Mucosa of stomach (tissue), 1 donor: Measurements from ENCODE around the gene ADCY5.

Experiments
- H3K27me3 ChIP-seq: one replicate; pipeline ENCODE4 v1.7.0; 2013; ENCODE audit warnings: mild to moderate bottlenecking, low read length; ENCODE audit not compliant: control insufficient read depth, insufficient read depth
- H3K36me3 ChIP-seq: one replicate; pipeline ENCODE4 v1.7.0; 2013; ENCODE audit warnings: low read length; ENCODE audit not compliant: control insufficient read depth, insufficient read depth
- H3K4me1 ChIP-seq: one replicate; pipeline ENCODE4 v1.7.0; 2013; ENCODE audit warnings: mild to moderate bottlenecking, low read length; ENCODE audit not compliant: control insufficient read depth, insufficient read depth
- H3K4me3 ChIP-seq: one replicate; pipeline ENCODE4 v1.7.0; 2013; ENCODE audit warnings: low read length
- H3K9ac ChIP-seq: one replicate; pipeline ENCODE4 v1.7.0; 2013; ENCODE audit warnings: mild to moderate bottlenecking, low read length, moderate library complexity
- H3K9me3 ChIP-seq: one replicate; pipeline ENCODE4 v1.7.0; 2013; ENCODE audit warnings: mild to moderate bottlenecking, low read length, moderate library complexity; ENCODE audit not compliant: control insufficient read depth
- donor health status: Pancreatic carcinoma.

ADCY5 gene

DNA sequence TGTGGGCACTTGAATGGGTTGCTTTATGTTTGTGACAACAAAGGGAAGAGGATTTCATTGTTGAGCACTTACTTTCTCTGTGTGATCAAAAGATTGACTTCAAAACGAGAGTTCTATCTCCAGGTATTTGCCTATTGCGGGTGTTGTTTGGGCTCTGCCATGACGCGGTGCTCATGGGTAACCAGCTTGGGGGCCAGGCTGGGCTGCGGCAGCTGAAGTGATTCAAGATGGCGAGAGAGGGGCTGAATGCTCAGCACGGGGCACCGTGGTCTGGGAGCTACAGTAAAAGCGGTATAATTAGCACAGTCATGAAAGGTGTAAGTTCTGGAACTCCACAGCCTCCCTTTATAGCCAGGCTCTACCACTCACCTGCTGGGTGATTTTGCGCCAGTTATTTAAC is 31.0 kb upstream of the ADCY5 start:
- H3K36me3 ChIP-seq, result no peaks in the 10 kb centered on the region
- H3K27me3 ChIP-seq, result no peaks in the 10 kb centered on the region

DNA sequence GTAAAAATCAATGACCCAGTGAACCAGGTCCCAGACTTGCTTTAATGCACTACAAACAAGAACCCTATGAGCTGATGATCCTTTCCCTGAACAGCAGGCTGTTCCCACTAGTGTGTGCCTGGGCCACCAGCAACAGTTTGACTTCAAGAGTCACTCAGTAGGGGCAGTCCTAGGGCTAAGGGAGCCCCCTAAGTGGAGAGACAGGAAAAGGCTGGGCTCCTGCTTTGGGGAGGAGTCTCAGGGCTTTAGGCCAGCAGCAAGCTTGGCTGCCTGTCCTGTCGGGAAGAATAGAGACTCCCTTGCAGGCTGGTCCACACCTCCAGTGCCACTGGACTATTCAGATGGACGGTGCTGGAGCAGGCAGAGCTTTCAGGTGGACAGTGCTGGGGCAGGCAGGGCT is 29.4 kb upstream of the ADCY5 start:
- Histone ChIP-seq H3K27me3 (no peaks in the 10 kb centered on the region), H3K4me1 (no peaks in the 10 kb centered on the region), H3K36me3 (no peaks in the 10 kb centered on the region), H3K9me3 (no peaks in the 10 kb centered on the region), H3K9ac (no peak overlapping the region), H3K4me3 (no peak overlapping the region)

More for the DNA sequence above, 31.0 kb upstream of the ADCY5 start:
- Histone ChIP-seq H3K4me1 (no peaks in the 10 kb centered on the region), H3K9me3 (no peaks in the 10 kb centered on the region), H3K9ac (no peak overlapping the region), H3K4me3 (no peak overlapping the region)

DNA sequence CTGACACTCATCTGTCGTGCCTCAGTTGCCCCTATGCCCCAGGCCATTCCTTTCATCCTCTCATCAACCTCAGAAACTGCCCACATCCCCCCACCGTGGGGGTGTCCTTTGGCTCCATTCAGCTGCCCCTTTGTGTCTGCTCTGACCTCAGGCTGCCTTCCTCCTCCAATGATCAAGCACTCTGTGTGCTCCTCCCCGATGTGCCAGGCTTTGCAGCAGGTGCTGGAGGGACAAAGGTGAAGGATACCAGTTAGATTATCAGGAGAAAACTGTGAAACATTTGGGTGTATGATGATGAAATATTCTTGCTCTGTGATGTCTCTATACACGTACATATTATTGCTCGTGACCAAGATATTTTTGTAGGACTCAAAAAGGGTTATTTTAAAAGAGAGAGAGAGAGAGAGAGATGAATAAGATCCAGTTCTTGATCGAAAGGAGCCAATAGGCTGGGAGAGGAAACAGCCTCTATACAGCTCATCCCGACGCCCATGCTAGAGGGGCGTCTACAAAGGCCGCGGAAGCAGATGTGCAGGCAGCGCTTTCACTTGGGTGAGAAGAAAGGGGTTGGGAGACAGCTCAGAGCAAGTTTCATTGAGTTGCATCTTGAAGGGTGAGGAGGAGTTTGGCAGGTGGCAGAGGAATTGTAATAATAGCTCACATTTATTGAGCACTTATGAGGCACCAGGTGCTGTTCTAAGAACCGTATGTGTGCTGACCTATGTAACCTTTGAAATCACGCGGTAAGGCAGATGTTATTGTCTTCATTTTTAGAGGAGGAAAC is 28.3 kb upstream of the ADCY5 start:
- no peaks in the 10 kb centered on the region for H3K36me3 ChIP-seq
- H3K4me1 ChIP-seq, result no peaks in the 10 kb centered on the region
- H3K9ac ChIP-seq, result no peak overlapping the region
- no peak overlapping the region for H3K4me3 ChIP-seq
- H3K27me3 ChIP-seq, result no peaks in the 10 kb centered on the region
- no peaks in the 10 kb centered on the region for H3K9me3 ChIP-seq

DNA sequence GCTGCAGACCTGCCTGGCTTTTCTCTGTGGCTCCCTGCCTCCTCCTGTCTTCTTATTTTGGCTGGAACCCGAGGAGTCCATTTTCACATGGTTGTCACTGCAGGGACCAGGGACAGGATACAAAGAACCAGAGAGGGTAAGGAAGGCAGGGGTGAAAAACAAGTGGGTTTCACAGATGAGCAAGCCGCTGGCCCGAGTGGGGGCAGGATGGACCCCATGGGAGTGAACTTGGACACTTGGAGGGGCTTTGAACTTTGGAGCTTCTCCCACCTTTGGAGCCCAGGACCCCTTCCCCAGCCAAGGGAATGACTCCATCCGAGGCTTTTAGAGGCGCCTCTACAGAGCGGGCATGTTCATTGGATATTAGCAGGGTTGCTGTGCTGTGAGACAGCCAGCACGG is 26.9 kb upstream of the ADCY5 start:
- H3K4me3 ChIP-seq, result no peak overlapping the region
- H3K9me3 ChIP-seq, result no peaks in the 10 kb centered on the region
- no peak overlapping the region for H3K9ac ChIP-seq
- H3K36me3 ChIP-seq, result no peaks in the 10 kb centered on the region
- H3K4me1 ChIP-seq, result no peaks in the 10 kb centered on the region
- H3K27me3 ChIP-seq, result no peaks in the 10 kb centered on the region

DNA sequence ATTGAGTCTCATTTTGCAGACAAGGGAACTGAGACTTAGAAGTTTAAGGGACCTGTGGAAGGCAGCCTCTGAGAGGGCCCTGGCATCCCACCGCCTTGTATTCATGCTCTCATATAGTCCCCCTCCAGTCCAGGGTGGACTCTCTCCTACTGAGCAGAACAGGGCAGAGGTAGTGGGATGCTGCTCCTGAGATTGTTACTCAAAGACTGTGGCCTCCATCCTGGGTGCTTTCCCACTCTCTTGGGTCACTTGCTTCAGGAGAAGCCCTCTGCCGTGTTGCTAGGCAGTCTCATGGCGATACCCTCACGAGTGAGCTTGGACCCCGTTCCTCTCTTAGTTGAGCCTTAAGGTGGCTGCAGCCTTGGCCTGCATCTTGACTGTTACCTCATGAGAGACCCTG is 22.2 kb upstream of the ADCY5 start:
- Histone ChIP-seq H3K9me3 (no peaks in the 10 kb centered on the region), H3K4me1 (no peaks in the 10 kb centered on the region), H3K4me3 (no peak overlapping the region), H3K9ac (no peak overlapping the region), H3K36me3 (no peaks in the 10 kb centered on the region), H3K27me3 (no peaks in the 10 kb centered on the region)

DNA sequence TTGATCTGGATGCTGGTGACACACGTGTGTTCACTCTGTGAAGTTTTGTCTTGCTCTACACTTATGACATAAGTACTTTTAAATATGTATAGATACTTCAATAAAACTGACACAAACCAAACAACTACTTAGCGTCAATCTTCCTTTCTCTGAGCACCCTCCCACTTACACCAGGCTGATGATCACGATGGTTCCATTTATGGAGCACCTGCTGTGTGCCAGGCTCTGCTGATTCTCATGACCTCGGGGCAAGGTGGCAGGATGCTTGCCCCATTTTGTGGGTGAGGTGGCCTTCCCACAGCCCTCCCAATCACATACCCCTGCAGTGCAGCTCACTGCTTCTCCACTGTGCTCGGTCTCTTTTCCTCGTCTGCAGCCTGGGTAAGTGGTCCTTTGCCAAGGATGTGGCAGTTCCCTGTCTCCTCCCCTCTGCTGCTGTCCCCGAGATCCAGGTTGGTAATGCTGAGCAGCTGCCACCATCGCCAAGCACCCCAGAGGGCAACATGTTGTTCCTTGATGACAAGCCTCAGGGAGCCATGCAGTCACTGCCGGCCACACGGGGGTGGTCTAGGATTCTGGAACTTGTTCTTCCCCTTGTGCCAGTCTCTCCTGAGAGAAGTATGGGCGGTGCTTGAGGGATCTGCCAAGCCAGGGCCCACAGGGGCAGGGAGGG is 20.6 kb upstream of the ADCY5 start:
- H3K4me1 ChIP-seq, result no peaks in the 10 kb centered on the region
- H3K9ac ChIP-seq, result no peak overlapping the region
- no peaks in the 10 kb centered on the region for H3K36me3 ChIP-seq
- no peaks in the 10 kb centered on the region for H3K9me3 ChIP-seq
- H3K27me3 ChIP-seq, result no peaks in the 10 kb centered on the region
- H3K4me3 ChIP-seq, result no peak overlapping the region

DNA sequence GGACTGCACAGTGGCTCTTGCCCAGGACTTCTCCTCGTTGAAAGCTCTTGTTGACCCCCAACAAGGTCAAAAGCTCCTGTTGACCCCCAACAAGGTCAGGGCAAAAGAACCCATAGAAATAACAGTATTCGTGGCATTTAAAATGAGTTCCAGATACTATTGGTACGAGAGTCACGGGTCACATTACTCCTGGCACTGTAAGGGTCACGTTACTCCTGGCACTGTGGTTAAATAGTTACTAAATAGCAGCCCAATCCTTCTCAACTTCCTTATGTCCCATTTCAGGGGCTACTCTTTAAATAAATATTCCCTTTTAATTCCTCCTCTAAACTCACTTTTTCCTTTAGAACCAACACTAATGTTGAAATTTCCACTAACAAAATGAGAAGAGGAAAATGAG is 18.2 kb upstream of the ADCY5 start:
- Histone ChIP-seq H3K4me1 (no peaks in the 10 kb centered on the region), H3K36me3 (no peaks in the 10 kb centered on the region), H3K9me3 (no peaks in the 10 kb centered on the region), H3K4me3 (no peak overlapping the region), H3K9ac (no peak overlapping the region), H3K27me3 (no peaks in the 10 kb centered on the region)

DNA sequence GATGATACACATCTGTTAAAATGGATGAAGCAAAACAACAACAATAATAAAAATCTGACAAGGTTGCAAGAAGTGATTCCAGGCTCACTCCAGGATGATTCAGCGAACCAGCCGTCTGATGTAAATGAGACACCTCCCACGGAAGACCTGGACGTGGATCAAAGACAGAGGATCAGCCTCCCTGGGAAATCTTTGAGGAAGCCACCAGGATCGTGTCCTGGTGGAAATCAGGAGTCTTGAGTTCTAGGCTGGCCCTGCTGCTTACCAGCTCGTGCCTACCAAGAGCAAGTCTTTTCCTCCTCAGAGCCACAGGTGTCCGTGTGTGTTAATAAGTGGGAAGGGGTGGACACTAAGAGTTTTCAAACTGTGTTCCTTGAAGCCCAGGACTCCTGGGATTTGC is 15.3 kb upstream of the ADCY5 start:
- Histone ChIP-seq H3K4me3 (no peak overlapping the region), H3K27me3 (peaks cover 3% of the 10 kb centered on the region), H3K36me3 (no peaks in the 10 kb centered on the region), H3K9ac (no peak overlapping the region), H3K4me1 (no peaks in the 10 kb centered on the region), H3K9me3 (no peaks in the 10 kb centered on the region)

DNA sequence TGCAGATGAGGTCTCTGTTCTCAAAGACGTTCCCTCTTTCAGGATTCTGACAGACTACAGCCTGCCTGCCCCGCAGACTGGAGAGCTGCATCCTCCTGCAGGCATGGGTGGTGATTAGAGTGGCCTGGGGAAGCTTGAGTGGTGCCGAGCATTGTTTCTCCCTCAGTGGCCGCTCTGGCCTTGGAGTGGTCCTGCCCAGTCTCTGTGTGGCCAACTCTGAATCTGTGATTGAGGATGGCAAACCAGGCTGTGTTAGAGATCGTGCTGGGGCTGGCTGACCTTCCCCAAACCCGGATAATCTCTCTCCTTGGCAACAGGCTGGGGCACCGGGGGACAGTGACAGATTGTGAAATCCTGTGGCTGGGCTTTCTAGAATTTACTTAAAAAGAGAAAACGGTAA is 11.0 kb upstream of the ADCY5 start:
- Histone ChIP-seq H3K27me3 (peaks cover 3% of the 10 kb centered on the region), H3K4me1 (no peaks in the 10 kb centered on the region), H3K36me3 (no peaks in the 10 kb centered on the region), H3K9me3 (no peaks in the 10 kb centered on the region), H3K4me3 (no peak overlapping the region), H3K9ac (no peak overlapping the region)

DNA sequence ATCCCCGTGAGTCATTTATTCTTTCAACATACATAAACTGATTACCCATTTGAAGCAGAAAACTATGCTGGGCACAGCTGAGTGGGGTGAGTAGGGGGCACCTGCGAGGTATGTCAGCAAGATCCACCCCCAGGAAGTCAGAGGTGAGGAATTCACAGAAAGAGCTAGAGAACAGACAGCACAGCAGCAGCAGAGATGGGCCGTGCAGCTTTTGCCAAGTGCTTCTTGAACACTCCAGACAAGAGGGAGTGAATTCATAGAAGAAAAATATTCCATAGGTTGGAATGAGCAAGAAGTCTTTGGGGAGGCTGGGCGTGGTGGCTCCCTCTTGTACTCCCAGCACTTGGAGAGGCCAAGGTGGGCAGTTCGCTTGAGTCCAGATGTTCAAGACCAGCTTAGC is 9.4 kb upstream of the ADCY5 start:
- Histone ChIP-seq H3K9ac (no peak overlapping the region), H3K36me3 (no peaks in the 10 kb centered on the region), H3K27me3 (peaks cover 10% of the 10 kb centered on the region), H3K4me1 (no peaks in the 10 kb centered on the region), H3K4me3 (no peak overlapping the region), H3K9me3 (no peaks in the 10 kb centered on the region)

DNA sequence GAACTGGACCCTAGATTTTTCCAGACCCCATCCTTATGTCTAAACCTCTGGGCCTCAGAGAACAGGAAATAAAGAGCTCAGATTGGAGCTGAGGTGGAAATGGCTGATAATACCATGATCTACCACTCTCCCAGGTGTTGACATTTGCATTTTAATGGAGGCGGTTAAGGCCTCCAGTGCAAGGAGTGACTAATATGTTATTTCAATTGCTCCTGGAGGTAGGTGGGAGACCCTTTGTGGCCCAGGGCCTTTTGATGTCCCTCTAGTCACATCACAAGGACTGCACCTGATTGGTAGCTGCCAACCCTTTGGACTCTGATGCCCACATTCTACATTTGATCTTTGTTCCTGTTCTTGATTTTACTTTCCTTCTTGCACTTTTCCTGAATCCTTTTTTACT is 9.0 kb upstream of the ADCY5 start:
- Histone ChIP-seq H3K4me1 (no peaks in the 10 kb centered on the region), H3K36me3 (no peaks in the 10 kb centered on the region), H3K4me3 (no peak overlapping the region), H3K27me3 (peaks cover 10% of the 10 kb centered on the region), H3K9me3 (no peaks in the 10 kb centered on the region), H3K9ac (no peak overlapping the region)

DNA sequence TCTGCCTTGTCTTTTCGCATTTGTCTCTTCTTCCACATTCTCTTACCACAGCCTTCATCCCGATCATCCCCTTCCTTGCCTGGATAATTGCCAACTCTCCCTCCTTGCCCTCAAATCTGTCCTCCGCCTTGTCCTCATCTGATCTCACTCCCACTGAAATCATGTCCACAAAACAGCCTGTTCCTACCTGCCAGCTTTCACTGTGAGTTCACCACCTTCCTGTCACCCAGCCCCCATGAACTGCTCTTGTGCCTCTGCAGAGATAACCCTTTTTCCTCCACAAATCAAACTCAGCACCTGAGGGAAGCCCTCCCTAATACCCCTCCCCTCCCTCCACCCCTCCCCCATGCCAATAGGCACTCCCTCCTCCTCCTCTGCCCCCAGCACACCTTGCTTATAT is 4.8 kb upstream of the ADCY5 start:
- Histone ChIP-seq H3K9ac (no peak overlapping the region), H3K4me3 (no peak overlapping the region), H3K27me3 (peaks cover 27% of the 10 kb centered on the region), H3K36me3 (no peaks in the 10 kb centered on the region), H3K4me1 (no peaks in the 10 kb centered on the region), H3K9me3 (no peaks in the 10 kb centered on the region)
